Lower leg skin (tissue), 3 donors: ENCODE measurements around the gene ATP2A2.

ENCODE experiments used
- CTCF ChIP-seq, 3 donors: fragments of 450-650 bp; IDR thresholded peaks; one replicate each; pipeline ENCODE4 v1.5.1; 2016; ENCODE audit warnings: antibody characterized with exemption in 3 of 3, mild to moderate bottlenecking in 3 of 3, moderate library complexity in 2 of 3
- POLR2A ChIP-seq, 2 donors: fragments of 450-650 bp; IDR thresholded peaks; one replicate each; pipeline ENCODE4 v1.6.1; 2016 to 2017; ENCODE audit warnings: antibody characterized with exemption in 2 of 2, mild to moderate bottlenecking in 1 of 2, moderate library complexity in 1 of 2

DNA sequence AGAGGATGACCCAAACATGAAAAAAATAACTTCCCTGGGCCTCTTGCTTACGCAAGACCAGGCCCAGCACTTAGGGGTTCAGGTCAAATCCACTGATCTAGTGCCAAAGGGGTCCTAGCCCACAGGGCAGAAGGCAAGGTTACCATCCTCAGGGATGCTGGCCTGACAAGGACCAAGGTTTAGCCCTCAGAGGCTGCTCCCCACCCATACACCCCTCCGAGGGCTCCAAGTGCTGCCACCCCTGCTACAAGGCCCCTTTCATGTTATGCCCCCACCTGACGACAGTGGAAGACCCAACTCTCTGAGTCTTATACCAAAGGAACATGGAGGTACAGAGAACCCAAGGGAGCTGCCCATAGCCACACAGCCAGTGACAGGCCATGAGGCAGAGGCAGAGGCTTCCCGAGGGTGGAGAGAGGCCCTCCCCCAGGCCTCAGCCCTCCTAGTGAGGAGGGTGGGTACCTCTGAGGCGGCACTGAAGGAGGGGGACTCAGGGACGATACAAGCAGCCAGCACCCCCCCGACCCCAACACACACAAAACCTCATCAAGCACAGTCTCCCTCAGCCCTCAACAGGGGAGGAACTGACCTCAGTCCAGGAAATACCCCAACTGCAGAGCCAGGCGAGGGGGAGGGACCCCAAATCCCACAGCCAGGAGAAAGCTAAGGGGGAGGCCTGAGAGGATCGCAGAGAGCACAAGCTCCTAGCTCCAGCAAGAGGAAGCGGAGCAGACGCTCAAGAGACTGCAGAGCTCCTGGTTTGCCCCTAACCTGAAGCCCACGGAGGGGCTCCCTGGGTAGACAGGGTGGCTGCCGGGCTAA lies 85.5 kb downstream of the ATP2A2 start:
- no peak for TF ChIP-seq CTCF (IDR thresholded peaks at IDR 0.05)
- TF ChIP-seq POLR2A (IDR thresholded peaks at IDR 0.05): no peak
